ENCODE results near the gene AKAP6.

DNA sequence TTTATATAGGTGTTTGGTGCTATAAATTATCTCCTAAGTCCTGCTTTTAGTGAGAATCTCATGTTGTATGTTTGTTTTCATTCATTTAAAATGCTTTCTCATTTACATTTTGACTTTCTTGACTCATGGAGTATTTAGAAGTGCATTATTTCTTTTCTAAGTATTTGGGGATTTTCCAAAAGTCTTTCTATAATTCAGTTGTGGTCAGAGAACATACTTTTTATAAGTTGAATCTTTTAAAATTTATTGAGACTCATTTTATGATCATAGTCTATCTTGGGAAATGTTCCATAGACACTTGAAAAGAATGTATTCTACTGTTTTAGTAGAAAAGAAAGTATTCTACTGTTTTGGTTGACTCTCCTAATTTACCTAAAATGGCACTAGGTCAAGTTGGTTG is 168.2 kb downstream of the AKAP6 start:
- TF ChIP-seq TCF7L2 (IDR thresholded peaks at IDR 0.05; ENCODE audit: borderline replicate concordance, extremely low read depth, insufficient read depth, insufficient read length) (no peak), RAD21 (IDR thresholded peaks at IDR 0.05; ENCODE audit: low read depth) (no peak), POLR2A (IDR thresholded peaks at IDR 0.05; ENCODE audit: borderline replicate concordance, extremely low read depth, insufficient read depth, insufficient read length) (no peak), JUND (IDR thresholded peaks at IDR 0.05) (no peak), YY1 (IDR thresholded peaks at IDR 0.05; ENCODE audit: extremely low read depth, insufficient replicate concordance, low read depth, low read length) (no peak), EGR1 (IDR thresholded peaks at IDR 0.05; ENCODE audit: low read depth) (no peak)
- TF ChIP-seq, protein P1, sequence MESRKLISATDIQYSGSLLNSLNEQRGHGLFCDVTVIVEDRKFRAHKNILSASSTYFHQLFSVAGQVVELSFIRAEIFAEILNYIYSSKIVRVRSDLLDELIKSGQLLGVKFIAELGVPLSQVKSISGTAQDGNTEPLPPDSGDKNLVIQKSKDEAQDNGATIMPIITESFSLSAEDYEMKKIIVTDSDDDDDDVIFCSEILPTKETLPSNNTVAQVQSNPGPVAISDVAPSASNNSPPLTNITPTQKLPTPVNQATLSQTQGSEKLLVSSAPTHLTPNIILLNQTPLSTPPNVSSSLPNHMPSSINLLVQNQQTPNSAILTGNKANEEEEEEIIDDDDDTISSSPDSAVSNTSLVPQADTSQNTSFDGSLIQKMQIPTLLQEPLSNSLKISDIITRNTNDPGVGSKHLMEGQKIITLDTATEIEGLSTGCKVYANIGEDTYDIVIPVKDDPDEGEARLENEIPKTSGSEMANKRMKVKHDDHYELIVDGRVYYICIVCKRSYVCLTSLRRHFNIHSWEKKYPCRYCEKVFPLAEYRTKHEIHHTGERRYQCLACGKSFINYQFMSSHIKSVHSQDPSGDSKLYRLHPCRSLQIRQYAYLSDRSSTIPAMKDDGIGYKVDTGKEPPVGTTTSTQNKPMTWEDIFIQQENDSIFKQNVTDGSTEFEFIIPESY (IDR thresholded peaks at IDR 0.05; ENCODE audit: extremely low read depth, insufficient replicate concordance, low read length): no peak
- TF ChIP-seq, protein P2, sequence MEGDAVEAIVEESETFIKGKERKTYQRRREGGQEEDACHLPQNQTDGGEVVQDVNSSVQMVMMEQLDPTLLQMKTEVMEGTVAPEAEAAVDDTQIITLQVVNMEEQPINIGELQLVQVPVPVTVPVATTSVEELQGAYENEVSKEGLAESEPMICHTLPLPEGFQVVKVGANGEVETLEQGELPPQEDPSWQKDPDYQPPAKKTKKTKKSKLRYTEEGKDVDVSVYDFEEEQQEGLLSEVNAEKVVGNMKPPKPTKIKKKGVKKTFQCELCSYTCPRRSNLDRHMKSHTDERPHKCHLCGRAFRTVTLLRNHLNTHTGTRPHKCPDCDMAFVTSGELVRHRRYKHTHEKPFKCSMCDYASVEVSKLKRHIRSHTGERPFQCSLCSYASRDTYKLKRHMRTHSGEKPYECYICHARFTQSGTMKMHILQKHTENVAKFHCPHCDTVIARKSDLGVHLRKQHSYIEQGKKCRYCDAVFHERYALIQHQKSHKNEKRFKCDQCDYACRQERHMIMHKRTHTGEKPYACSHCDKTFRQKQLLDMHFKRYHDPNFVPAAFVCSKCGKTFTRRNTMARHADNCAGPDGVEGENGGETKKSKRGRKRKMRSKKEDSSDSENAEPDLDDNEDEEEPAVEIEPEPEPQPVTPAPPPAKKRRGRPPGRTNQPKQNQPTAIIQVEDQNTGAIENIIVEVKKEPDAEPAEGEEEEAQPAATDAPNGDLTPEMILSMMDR (IDR thresholded peaks at IDR 0.05 in 2 of 3, conservative IDR thresholded peaks at IDR 0.05 in 1 of 3; ENCODE audit: borderline replicate concordance in 1 of 3, insufficient read depth in 1 of 3, low read depth in 2 of 3, low read length in 2 of 3): no peak
